PFSK-1 (cell line): Measurements from ENCODE around the gene TNNT1.

ENCODE experiments used
- FOXP2 ChIP-seq: optimal IDR thresholded peaks from 2 replicates; pipeline ENCODE3; 2011; ENCODE audit warnings: borderline replicate concordance, control low read depth, inconsistent platforms; ENCODE audit not compliant: insufficient read depth; ENCODE audit errors: extremely low read length, extremely low read depth
- POLR2AphosphoS5 ChIP-seq: IDR thresholded peaks from 2 replicates; pipeline ENCODE4 v1.6.1; 2012; ENCODE audit warnings: low read depth, mild to moderate bottlenecking, control low read depth, low read length, moderate library complexity
- REST ChIP-seq, 2 experiments: IDR thresholded peaks; 2 replicates each; pipeline versions ENCODE4 v1.6.1 to v1.8.0; 2011 to 2012; ENCODE audit warnings: low read depth in 2 of 2, low read length in 2 of 2, control low read depth in 1 of 2, inconsistent platforms in 1 of 2, mild to moderate bottlenecking in 1 of 2, moderate library complexity in 1 of 2; ENCODE audit not compliant: insufficient read depth in 1 of 2
- SIN3A ChIP-seq: IDR thresholded peaks from 2 replicates; pipeline ENCODE4 v1.6.1; 2012; ENCODE audit warnings: mild to moderate bottlenecking, low read length, moderate library complexity, borderline replicate concordance; ENCODE audit not compliant: insufficient read depth
- TAF1 ChIP-seq: IDR thresholded peaks from 2 replicates; pipeline ENCODE4 v1.6.1; 2012; ENCODE audit warnings: low read length, control low read depth, borderline replicate concordance; ENCODE audit not compliant: insufficient read depth

TNNT1 gene

GRCh38 chr19:55189403-55189835 lies 40.4 kb upstream of the TNNT1 start:
- peak; percentile 68 for TF ChIP-seq POLR2AphosphoS5
- no peak for TF ChIP-seq TAF1
- peak; percentile 67 to 68 for TF ChIP-seq REST (IDR thresholded peaks at IDR 0.05; ENCODE audit: insufficient read depth in 1 of 2, low read depth in 2 of 2, low read length in 2 of 2)
- TF ChIP-seq SIN3A = 0 out of 2 replicates have a peak, but pooled peaks have one; percentile 73
- TF ChIP-seq FOXP2 = peak; percentile 97

- TF ChIP-seq REST (IDR thresholded peaks at IDR 0.05; ENCODE audit: insufficient read depth in 1 of 2, low read depth in 2 of 2, low read length in 2 of 2) (peak in 1 of 2 experiments; percentile 30; a peak in 1 of 4 replicates), TAF1 (no peak), POLR2AphosphoS5 (0 out of 2 replicates have a peak, but pooled peaks have one; percentile 20), SIN3A (no peak), FOXP2 (no peak)
These were observed 39.6 kb upstream of the TNNT1 start for GRCh38 chr19:55188625-55189024.

GRCh38 chr19:55186080-55186479 lies 37.1 kb upstream of the TNNT1 start:
- no peak for TF ChIP-seq FOXP2
- no peak for TF ChIP-seq REST (IDR thresholded peaks at IDR 0.05; ENCODE audit: insufficient read depth in 1 of 2, low read depth in 2 of 2, low read length in 2 of 2)
- no peak for TF ChIP-seq SIN3A
- TF ChIP-seq POLR2AphosphoS5 = no peak
- TF ChIP-seq TAF1 = no peak

- TF ChIP-seq REST (IDR thresholded peaks at IDR 0.05; ENCODE audit: insufficient read depth in 1 of 2, low read depth in 2 of 2, low read length in 2 of 2) = no peak
- no peak for TF ChIP-seq TAF1
- TF ChIP-seq POLR2AphosphoS5 = no peak
- no peak for TF ChIP-seq FOXP2
- TF ChIP-seq SIN3A = no peak
These were observed 32.7 kb upstream of the TNNT1 start for GRCh38 chr19:55181740-55182139.
